K562 (cell line): Measurements from ENCODE around the gene SVBP. TPM values are rescaled to one million over a fixed set of nuclear protein-coding genes. Genes with fewer than 3 reads are reported as not detected.

Source experiments
- ARID2 ChIP-seq: fragments of 450-650 bp; IDR thresholded peaks from 2 replicates; pipeline ENCODE4 v1.6.1; 2017; ENCODE audit warnings: antibody characterized with exemption, mild to moderate bottlenecking
- CBX8 ChIP-seq: fragments of 200-600 bp; sonication (generic); IDR thresholded peaks from 2 replicates; pipeline ENCODE4 v1.6.1; 2012; ENCODE audit warnings: borderline replicate concordance, mixed run types, low read depth, mild to moderate bottlenecking, moderate library complexity, mixed read lengths, low read length, control low read depth, inconsistent platforms; ENCODE audit not compliant: poor library complexity, severe bottlenecking; ENCODE audit errors: extremely low read depth
- CHD4 ChIP-seq: fragments of 200-600 bp; sonication (generic); IDR thresholded peaks from 3 replicates; pipeline ENCODE4 v1.6.1; 2012; ENCODE audit warnings: low read depth, mild to moderate bottlenecking, mixed read lengths, low read length, inconsistent platforms; ENCODE audit not compliant: insufficient read depth, insufficient replicate concordance, poor library complexity, severe bottlenecking
- EGR1 ChIP-seq: fragments of 450-650 bp; conservative IDR thresholded peaks from 2 replicates; pipeline ENCODE4 v1.6.1; 2017; ENCODE audit warnings: mild to moderate bottlenecking
- EZH2 ChIP-seq: IDR thresholded peaks from 2 replicates; pipeline ENCODE4 v1.6.1; 2012; ENCODE audit warnings: low read depth, mild to moderate bottlenecking, inconsistent platforms, low read length, borderline replicate concordance
- HLTF ChIP-seq: fragments of 450-650 bp; IDR thresholded peaks from 2 replicates; pipeline ENCODE4 v1.6.1; 2016
- JUN ChIP-seq, 2 experiments: sonication (generic) in 1 of 2; formaldehyde crosslinking in 1 of 2; IDR thresholded peaks; 2 replicates each; pipeline versions ENCODE4 v1.6.1 to v1.8.0; 2012 to 2022; ENCODE audit warnings: borderline replicate concordance in 2 of 2, mild to moderate bottlenecking in 2 of 2, improper control_type of control experiment in 1 of 2, low read depth in 1 of 2, low read length in 1 of 2, missing genetic modification reagents in 1 of 2
- MBD2 ChIP-seq: sonication (generic); IDR thresholded peaks from 2 replicates; pipeline ENCODE4 v1.6.1; 2016; ENCODE audit warnings: low read depth, borderline replicate concordance
- MYC ChIP-seq, 2 experiments: fragments of 250-450 bp in 1 of 2; sonication (Bioruptor Pico) in 1 of 2; IDR thresholded peaks; 2 replicates each; pipeline versions ENCODE4 v1.5.1 to v1.6.1; 2012 to 2021; ENCODE audit warnings: low read depth in 2 of 2, borderline replicate concordance in 1 of 2, improper control_type of control experiment in 1 of 2, low read length in 1 of 2, mild to moderate bottlenecking in 1 of 2, moderate library complexity in 1 of 2
- NELFE ChIP-seq: IDR thresholded peaks from 2 replicates; pipeline ENCODE4 v1.6.1; 2011; ENCODE audit warnings: mild to moderate bottlenecking; ENCODE audit not compliant: insufficient read depth, insufficient read length
- PCBP1 ChIP-seq: fragments of 200-400 bp; formaldehyde crosslinking; IDR thresholded peaks from 2 replicates; pipeline ENCODE4 v1.6.1; 2018; ENCODE audit warnings: mild to moderate bottlenecking, low read depth, low read length; ENCODE audit not compliant: poor library complexity, severe bottlenecking
- POLR2A ChIP-seq: fragments of 450-650 bp; conservative IDR thresholded peaks from 2 replicates; pipeline ENCODE4 v1.6.1; 2016
- TBL1XR1 ChIP-seq, 2 experiments: IDR thresholded peaks; 2 replicates each; pipeline ENCODE4 v1.6.1; 2012; ENCODE audit warnings: improper control_type of control experiment in 2 of 2, low read length in 2 of 2, mild to moderate bottlenecking in 1 of 2
- ZC3H11A ChIP-seq: IDR thresholded peaks from 2 replicates; pipeline ENCODE4 v1.6.1; 2012; ENCODE audit warnings: low read depth, low read length, improper control_type of control experiment
- polyA plus RNA-seq, 8 experiments: library from polyadenylated mRNA; depleted of rRNA in 4 of 8; stranded (reverse) in 5 of 8; unstranded in 3 of 8; fragments of >200 nt; fragmentation: Nextera tagmentation in 2 of 8; fragmentation: Illumina TruSeq in 1 of 8; extraction: Ambion mirVana in 2 of 8; extraction: Trizol in 1 of 8; gene quantifications; 2 replicates each; pipeline versions ENCODE4 v1.2.1 to v1.2.3, GENCODE V29; 2011 to 2014; ENCODE audit warnings: inconsistent platforms in 1 of 8, missing spikeins in 1 of 8
- total RNA-seq, 7 experiments: library from RNA; depleted of rRNA in 6 of 7; stranded (reverse); fragments of >200 nt in 6 of 7; fragmentation: Illumina TruSeq in 2 of 7; extraction: Trizol in 2 of 7; gene quantifications; 2 replicates each; pipeline versions ENCODE4 v1.2.1 to v1.2.3, GENCODE V29; 2011 to 2021; ENCODE audit warnings: low replicate concordance in 1 of 7
- TF ChIP-seq, protein P1 (sequence below), 2 experiments: fragments of 250-450 bp in 1 of 2; fragments of 450-650 bp in 1 of 2; sonication (Bioruptor Pico) in 1 of 2; IDR thresholded peaks; 2 replicates each; pipeline versions ENCODE4 v1.6.1 to v1.8.0; 2016 to 2021; ENCODE audit warnings: mild to moderate bottlenecking in 2 of 2, moderate library complexity in 2 of 2, missing compliant biosample characterization in 1 of 2, missing genetic modification characterization in 1 of 2
- TF ChIP-seq, protein P2 (sequence below): fragments of 450-650 bp; IDR thresholded peaks from 2 replicates; pipeline ENCODE4 v1.6.1; 2017; ENCODE audit warnings: mild to moderate bottlenecking, moderate library complexity
- TF ChIP-seq, protein P3 (sequence below): sonication (generic); formaldehyde crosslinking; IDR thresholded peaks from 2 replicates; pipeline ENCODE4 v1.9.0; 2022; ENCODE audit warnings: mild to moderate bottlenecking, missing genetic modification reagents
- TF ChIP-seq, protein P4 (sequence below): sonication (generic); IDR thresholded peaks from 2 replicates; pipeline ENCODE4 v1.6.1; 2016
- TF ChIP-seq, protein P5 (sequence below): sonication (generic); formaldehyde crosslinking; IDR thresholded peaks from 2 replicates; pipeline ENCODE4 v1.5.0; 2020; ENCODE audit warnings: missing genetic modification reagents
- TF ChIP-seq, protein P6 (sequence below), 2 experiments: fragments of 450-650 bp; IDR thresholded peaks; 2 replicates each; pipeline ENCODE4 v1.6.1; 2016
- TF ChIP-seq, protein P7 (sequence below): fragments of 450-650 bp; formaldehyde crosslinking; IDR thresholded peaks from 2 replicates; pipeline ENCODE4 v1.4.0; 2022; ENCODE audit warnings: missing genetic modification characterization

Gene SVBP
- total and polyA plus RNA-seq, 9 of the 15 experiments (the other 6 are each of a cell fraction or from before 2014, with no cell fraction given) = 31.7 to 49.7 (median 40.0) TPM

DNA sequence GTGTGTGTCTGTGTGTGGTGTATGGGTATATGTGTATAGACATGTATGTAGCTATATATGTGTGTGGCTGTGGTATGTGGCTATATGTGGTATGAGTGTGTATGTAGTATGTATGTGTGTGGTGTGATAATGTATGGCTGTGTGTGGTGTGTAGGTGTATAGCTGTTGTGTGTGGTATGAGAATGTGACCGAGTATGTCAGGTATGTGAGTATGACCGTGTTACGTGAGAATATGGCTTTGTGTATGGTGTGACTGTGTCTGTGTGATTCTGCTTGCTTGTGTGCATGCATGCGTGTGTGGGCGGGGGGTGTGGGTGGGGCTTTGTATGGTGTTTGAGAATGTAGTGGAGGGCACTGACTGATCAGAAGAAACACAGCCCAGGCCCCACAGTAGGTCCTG lies 32.7 kb upstream of the SVBP start (continued):
- TF ChIP-seq, protein P1, sequence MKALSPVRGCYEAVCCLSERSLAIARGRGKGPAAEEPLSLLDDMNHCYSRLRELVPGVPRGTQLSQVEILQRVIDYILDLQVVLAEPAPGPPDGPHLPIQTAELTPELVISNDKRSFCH (CRISPR knock-in tag; IDR thresholded peaks at IDR 0.05) = no peak
- TF ChIP-seq, protein P1 (tag; IDR thresholded peaks at IDR 0.05) = no peak
- TF ChIP-seq, protein P2, sequence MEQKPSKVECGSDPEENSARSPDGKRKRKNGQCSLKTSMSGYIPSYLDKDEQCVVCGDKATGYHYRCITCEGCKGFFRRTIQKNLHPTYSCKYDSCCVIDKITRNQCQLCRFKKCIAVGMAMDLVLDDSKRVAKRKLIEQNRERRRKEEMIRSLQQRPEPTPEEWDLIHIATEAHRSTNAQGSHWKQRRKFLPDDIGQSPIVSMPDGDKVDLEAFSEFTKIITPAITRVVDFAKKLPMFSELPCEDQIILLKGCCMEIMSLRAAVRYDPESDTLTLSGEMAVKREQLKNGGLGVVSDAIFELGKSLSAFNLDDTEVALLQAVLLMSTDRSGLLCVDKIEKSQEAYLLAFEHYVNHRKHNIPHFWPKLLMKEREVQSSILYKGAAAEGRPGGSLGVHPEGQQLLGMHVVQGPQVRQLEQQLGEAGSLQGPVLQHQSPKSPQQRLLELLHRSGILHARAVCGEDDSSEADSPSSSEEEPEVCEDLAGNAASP = no peak
- TF ChIP-seq NELFE (no peak), MYC (IDR thresholded peaks at IDR 0.05; ENCODE audit: low read depth, low read length) (no peak), MYC (CRISPR knock-in tag; IDR thresholded peaks at IDR 0.05; ENCODE audit: borderline replicate concordance, low read depth) (no peak), HLTF (no peak), PCBP1 (no peak), CHD4 (no peak), MBD2 (no peak), EZH2 (no peak), POLR2A (peak; percentile 5; the same call in 1 of the 2 replicates), EGR1 (peak; percentile 62), TBL1XR1 (IDR thresholded peaks at IDR 0.05; ENCODE audit: low read length in 2 of 2) (no peak), ZC3H11A (no peak), JUN (IDR thresholded peaks at IDR 0.05; ENCODE audit: borderline replicate concordance, low read depth, low read length) (no peak), JUN (CRISPR knock-in tag; IDR thresholded peaks at IDR 0.05; ENCODE audit: borderline replicate concordance) (no peak), CBX8 (no peak), ARID2 (no peak)
- TF ChIP-seq, protein P3, sequence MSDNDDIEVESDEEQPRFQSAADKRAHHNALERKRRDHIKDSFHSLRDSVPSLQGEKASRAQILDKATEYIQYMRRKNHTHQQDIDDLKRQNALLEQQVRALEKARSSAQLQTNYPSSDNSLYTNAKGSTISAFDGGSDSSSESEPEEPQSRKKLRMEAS (CRISPR knock-in tag) = no peak
- TF ChIP-seq, protein P4, sequence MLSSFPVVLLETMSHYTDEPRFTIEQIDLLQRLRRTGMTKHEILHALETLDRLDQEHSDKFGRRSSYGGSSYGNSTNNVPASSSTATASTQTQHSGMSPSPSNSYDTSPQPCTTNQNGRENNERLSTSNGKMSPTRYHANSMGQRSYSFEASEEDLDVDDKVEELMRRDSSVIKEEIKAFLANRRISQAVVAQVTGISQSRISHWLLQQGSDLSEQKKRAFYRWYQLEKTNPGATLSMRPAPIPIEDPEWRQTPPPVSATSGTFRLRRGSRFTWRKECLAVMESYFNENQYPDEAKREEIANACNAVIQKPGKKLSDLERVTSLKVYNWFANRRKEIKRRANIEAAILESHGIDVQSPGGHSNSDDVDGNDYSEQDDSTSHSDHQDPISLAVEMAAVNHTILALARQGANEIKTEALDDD = no peak
- TF ChIP-seq, protein P5, sequence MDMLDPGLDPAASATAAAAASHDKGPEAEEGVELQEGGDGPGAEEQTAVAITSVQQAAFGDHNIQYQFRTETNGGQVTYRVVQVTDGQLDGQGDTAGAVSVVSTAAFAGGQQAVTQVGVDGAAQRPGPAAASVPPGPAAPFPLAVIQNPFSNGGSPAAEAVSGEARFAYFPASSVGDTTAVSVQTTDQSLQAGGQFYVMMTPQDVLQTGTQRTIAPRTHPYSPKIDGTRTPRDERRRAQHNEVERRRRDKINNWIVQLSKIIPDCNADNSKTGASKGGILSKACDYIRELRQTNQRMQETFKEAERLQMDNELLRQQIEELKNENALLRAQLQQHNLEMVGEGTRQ (CRISPR knock-in tag) = no peak
- TF ChIP-seq, protein P6, sequence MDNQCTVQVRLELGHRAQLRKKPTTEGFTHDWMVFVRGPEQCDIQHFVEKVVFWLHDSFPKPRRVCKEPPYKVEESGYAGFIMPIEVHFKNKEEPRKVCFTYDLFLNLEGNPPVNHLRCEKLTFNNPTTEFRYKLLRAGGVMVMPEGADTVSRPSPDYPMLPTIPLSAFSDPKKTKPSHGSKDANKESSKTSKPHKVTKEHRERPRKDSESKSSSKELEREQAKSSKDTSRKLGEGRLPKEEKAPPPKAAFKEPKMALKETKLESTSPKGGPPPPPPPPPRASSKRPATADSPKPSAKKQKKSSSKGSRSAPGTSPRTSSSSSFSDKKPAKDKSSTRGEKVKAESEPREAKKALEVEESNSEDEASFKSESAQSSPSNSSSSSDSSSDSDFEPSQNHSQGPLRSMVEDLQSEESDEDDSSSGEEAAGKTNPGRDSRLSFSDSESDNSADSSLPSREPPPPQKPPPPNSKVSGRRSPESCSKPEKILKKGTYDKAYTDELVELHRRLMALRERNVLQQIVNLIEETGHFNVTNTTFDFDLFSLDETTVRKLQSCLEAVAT (IDR thresholded peaks at IDR 0.05) = no peak
- TF ChIP-seq, protein P7, sequence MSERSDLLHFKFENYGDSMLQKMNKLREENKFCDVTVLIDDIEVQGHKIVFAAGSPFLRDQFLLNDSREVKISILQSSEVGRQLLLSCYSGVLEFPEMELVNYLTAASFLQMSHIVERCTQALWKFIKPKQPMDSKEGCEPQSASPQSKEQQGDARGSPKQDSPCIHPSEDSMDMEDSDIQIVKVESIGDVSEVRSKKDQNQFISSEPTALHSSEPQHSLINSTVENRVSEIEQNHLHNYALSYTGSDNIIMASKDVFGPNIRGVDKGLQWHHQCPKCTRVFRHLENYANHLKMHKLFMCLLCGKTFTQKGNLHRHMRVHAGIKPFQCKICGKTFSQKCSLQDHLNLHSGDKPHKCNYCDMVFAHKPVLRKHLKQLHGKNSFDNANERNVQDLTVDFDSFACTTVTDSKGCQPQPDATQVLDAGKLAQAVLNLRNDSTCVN = 0 out of 2 replicates have a peak, but pooled peaks have one; percentile 29
